HG02973 (cell line): ENCODE measurements around the gene SERINC4.
A peak's percentile ranks its signal among the peaks of the same experiment; 100 is the strongest.

ENCODE experiments used
- ATAC-seq: cut with Tn5 transposase; IDR thresholded peaks from one replicate; pipeline ENCODE4 v1.9.1; 2021; ENCODE audit warnings: moderate library complexity; ENCODE audit not compliant: unreplicated experiment

SERINC4 gene

GRCh38 chr15:43799209-43799944 lies 643 bp downstream of the SERINC4 start:
- ATAC-seq, result no peak

- ATAC-seq, result no peak
Observed at GRCh38 chr15:43796566-43796965, 3.5 kb downstream of the SERINC4 start.

- ATAC-seq, result no peak
Observed at GRCh38 chr15:43795997-43796396, 4.0 kb downstream of the SERINC4 start.

- no peak for ATAC-seq
Observed at GRCh38 chr15:43795197-43795596, 4.8 kb downstream of the SERINC4 start.

GRCh38 chr15:43794269-43795037 lies 5.6 kb downstream of the SERINC4 start:
- ATAC-seq, result no peak

GRCh38 chr15:43793647-43794046 lies 6.4 kb downstream of the SERINC4 start:
- no peak for ATAC-seq

- no peak for ATAC-seq
Observed at GRCh38 chr15:43792761-43793476, 7.1 kb downstream of the SERINC4 start.

GRCh38 chr15:43791993-43792760 lies 7.8 kb downstream of the SERINC4 start, which contains the start of gene SERF2:
Gene SERF2, plus strand, starts transcription at chr15:43792320. Its CDS starts 57 bp downstream, at chr15:43792377.
- peak; percentile 85 for ATAC-seq

- ATAC-seq, result no peak
Observed at GRCh38 chr15:43789409-43789808, 10.6 kb downstream of the SERINC4 start.

- ATAC-seq, result no peak
Observed at GRCh38 chr15:43779016-43779415, 21.0 kb downstream of the SERINC4 start.

GRCh38 chr15:43777267-43777914 lies 22.6 kb downstream of the SERINC4 start:
- peak; percentile 35 for ATAC-seq

GRCh38 chr15:43776718-43777266 lies 23.2 kb downstream of the SERINC4 start, which contains the start of gene ELL3:
Gene ELL3, minus strand, starts transcription at chr15:43776966. Its CDS starts 65 bp downstream, at chr15:43776901.
- peak; percentile 32 for ATAC-seq

- ATAC-seq, result peak; percentile 60
Observed at GRCh38 chr15:43776101-43776717, 23.8 kb downstream of the SERINC4 start.

GRCh38 chr15:43775411-43775965 lies 24.5 kb downstream of the SERINC4 start:
- ATAC-seq, result no peak

GRCh38 chr15:43774062-43774461 lies 26.0 kb downstream of the SERINC4 start:
- ATAC-seq, result no peak

- no peak for ATAC-seq
Observed at GRCh38 chr15:43772624-43773023, 27.4 kb downstream of the SERINC4 start.

- ATAC-seq, result no peak
Observed at GRCh38 chr15:43771816-43772215, 28.2 kb downstream of the SERINC4 start.

- no peak for ATAC-seq
Observed at GRCh38 chr15:43769584-43770228, 30.3 kb downstream of the SERINC4 start.
